AG04450 (cell line): ENCODE data around the gene HS6ST3. TPM values are rescaled to one million over a fixed set of nuclear protein-coding genes. Genes with fewer than 3 reads are reported as not detected.

Experiments
- CTCF ChIA-PET: fragments of 300-600, 350-600 bp; formaldehyde crosslinking; extraction: SDS; loops from one replicate; lab custom pipeline; 2022; ENCODE audit warnings: antibody characterized with exemption, inconsistent platforms; lab: Charles Lee
- POLR2A ChIA-PET: fragments of 350-600 bp; formaldehyde crosslinking; extraction: SDS; loops from one replicate; lab custom pipeline; 2021; ENCODE audit warnings: antibody characterized with exemption, inconsistent platforms; lab: Yijun Ruan, JAX
- DNase-seq: peaks from one replicate; pipeline ENCODE4 v3.0.0-alpha.2; 2011; ENCODE audit warnings: low read depth, low spot score
- H3K27ac ChIP-seq: one replicate; pipeline ENCODE4 v1.5.1; 2012; ENCODE audit warnings: low read depth, low read length, control low read depth
- H3K27me3 ChIP-seq: one replicate; pipeline ENCODE4 v1.6.0; 2012; ENCODE audit warnings: low read length; ENCODE audit not compliant: control insufficient read depth, insufficient read depth
- H3K4me3 ChIP-seq: 2 replicates; pipeline ENCODE4 v1.5.1; 2011; ENCODE audit warnings: mild to moderate bottlenecking, low read depth, low read length, control low read depth
- H3K9me3 ChIP-seq: 2 replicates; pipeline ENCODE4 v1.5.1; 2012; ENCODE audit warnings: low read length; ENCODE audit not compliant: control insufficient read depth, insufficient read depth
- polyA plus RNA-seq: library from polyadenylated mRNA; depleted of rRNA; stranded (reverse); fragments of >200 nt; gene quantifications from 2 replicates; pipeline ENCODE4 v1.2.3, GENCODE V29; 2011
- TF ChIP-seq, protein P1 (sequence below): IDR thresholded peaks from 2 replicates; pipeline ENCODE4 v1.5.1; 2011; ENCODE audit warnings: low read depth, low read length, control low read depth, inconsistent platforms

The HS6ST3 gene
- polyA plus RNA-seq, 1 experiment = not detected

DNA sequence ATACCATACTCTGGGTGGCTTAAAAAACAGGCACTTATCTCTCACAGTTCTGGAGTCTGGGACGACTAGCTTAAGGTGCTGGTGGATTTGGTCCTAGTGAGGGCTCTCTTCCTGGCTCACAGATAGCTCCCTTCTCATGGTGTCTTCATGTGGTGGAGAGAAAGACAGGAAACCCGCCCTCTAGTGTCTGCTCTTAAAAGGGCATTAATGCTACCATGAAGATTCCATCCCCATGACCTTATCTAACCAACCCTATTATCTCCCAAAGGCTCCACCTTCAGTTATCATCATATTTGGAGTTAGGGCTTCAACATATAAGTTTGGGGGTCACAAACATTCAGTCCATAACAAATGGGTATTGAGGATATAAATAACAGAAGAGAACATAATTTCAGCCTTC is 139.4 kb downstream of the HS6ST3 start:
- TF ChIP-seq, protein P1, sequence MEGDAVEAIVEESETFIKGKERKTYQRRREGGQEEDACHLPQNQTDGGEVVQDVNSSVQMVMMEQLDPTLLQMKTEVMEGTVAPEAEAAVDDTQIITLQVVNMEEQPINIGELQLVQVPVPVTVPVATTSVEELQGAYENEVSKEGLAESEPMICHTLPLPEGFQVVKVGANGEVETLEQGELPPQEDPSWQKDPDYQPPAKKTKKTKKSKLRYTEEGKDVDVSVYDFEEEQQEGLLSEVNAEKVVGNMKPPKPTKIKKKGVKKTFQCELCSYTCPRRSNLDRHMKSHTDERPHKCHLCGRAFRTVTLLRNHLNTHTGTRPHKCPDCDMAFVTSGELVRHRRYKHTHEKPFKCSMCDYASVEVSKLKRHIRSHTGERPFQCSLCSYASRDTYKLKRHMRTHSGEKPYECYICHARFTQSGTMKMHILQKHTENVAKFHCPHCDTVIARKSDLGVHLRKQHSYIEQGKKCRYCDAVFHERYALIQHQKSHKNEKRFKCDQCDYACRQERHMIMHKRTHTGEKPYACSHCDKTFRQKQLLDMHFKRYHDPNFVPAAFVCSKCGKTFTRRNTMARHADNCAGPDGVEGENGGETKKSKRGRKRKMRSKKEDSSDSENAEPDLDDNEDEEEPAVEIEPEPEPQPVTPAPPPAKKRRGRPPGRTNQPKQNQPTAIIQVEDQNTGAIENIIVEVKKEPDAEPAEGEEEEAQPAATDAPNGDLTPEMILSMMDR = no peak
- CTCF ChIA-PET = interaction anchor here (0.6 kb wide), 1 partner anchor 12 kb away, joined by 3 read pairs; no protein-coding TSS in a partner anchor
- H3K27me3 ChIP-seq = no peaks in the 10 kb centered on the region
- peaks cover 3% of the 10 kb centered on the region; the same call in 1 of the 2 replicates for H3K9me3 ChIP-seq
- H3K4me3 ChIP-seq = no peak overlapping the region
- DNase-seq = no peak
- no peak overlapping the region for H3K27ac ChIP-seq
- POLR2A ChIA-PET = no interaction called here

DNA sequence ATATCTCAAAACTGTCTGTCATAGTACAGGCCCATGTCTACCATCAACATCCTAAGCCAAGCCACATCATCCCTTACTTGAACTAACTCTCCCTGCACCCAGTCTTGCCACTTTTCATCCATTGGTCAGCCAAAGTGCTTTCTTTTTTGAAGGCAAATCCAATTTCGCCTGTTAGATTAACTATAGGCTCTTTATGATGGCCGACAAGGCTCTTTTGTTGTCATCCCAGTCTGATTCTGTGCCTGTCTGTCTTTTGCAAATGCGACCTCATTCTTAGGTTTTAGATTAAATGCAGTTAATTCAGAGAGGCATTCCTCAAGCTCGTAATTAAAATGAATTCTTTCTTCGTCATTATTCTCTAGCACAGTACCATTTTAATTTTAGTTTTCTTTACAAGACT is 148.3 kb downstream of the HS6ST3 start:
- TF ChIP-seq, protein P1 = no peak
- DNase-seq = no peak
- H3K9me3 ChIP-seq = peaks cover 10% of the 10 kb centered on the region
- ChIA-PET CTCF (no interaction called here), POLR2A (no interaction called here)
- no peaks in the 10 kb centered on the region for H3K27me3 ChIP-seq
- H3K27ac ChIP-seq = no peak overlapping the region
- no peak overlapping the region for H3K4me3 ChIP-seq

DNA sequence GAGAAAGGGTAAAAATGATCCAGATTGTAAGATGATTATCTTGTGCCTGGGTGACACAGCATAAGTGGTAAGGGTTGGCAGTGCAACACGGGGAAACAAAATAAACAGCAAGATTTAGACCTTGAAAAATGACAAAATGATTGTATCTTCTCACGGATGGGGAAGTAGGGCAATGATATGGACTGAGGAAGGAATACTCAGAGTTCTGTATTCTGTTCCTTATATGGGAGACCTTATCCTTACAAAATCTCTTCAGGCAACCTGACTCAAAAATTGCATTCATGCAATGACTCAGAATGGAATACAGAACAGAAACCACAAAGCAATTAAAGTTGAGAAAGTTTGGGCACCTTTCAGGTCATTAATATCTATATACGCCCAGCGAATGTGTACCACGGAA is 149.0 kb downstream of the HS6ST3 start:
- CTCF ChIA-PET = no interaction called here
- H3K27ac ChIP-seq = no peak overlapping the region
- POLR2A ChIA-PET = no interaction called here
- H3K27me3 ChIP-seq = no peaks in the 10 kb centered on the region
- peaks cover 10% of the 10 kb centered on the region for H3K9me3 ChIP-seq
- H3K4me3 ChIP-seq = no peak overlapping the region
- TF ChIP-seq, protein P1 = no peak
- no peak for DNase-seq

DNA sequence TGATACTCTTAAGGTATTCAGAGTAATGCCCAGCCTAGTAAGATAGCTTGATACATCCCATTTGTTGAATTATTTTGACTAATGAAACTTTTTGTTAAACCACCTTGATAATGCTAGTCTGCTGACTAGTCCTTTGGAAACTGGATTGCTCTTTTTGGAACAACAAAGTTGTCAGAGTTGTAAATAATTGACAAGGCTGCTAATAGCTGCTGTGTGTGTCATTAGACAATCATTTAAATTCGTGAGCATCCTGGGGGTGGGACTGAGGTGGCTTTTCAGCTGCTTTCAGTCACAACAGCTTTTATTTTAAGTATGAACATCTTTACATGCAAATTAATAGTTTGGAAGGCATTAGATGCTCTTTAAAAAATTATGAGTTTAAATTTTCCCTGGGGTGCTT is 153.5 kb downstream of the HS6ST3 start:
- Histone ChIP-seq H3K27me3 (no peaks in the 10 kb centered on the region), H3K4me3 (no peak overlapping the region), H3K9me3 (peaks cover 7% of the 10 kb centered on the region), H3K27ac (no peak overlapping the region)
- TF ChIP-seq, protein P1 = no peak
- ChIA-PET POLR2A (no interaction called here), CTCF (no interaction called here)
- no peak for DNase-seq

DNA sequence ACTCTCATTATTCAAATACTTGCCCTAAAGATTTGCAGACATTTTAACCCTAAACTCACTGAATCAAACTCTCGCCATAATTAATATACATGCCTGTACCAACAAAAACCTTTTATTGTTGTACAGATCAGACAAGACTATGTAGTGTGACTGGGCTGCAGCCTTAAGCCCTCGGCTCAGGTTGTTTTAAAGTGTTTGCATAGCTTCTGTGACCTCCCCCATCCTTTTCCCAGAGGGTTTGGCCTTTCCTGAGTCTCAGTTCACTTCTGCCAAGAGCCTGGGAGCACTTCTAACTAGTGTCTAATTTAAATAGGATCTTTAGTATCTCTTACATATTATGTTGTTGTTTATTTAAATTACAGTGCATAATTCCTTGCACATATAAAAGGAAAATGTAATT is 158.2 kb downstream of the HS6ST3 start:
- no peak for DNase-seq
- Histone ChIP-seq H3K4me3 (no peak overlapping the region), H3K27ac (no peak overlapping the region), H3K27me3 (no peaks in the 10 kb centered on the region), H3K9me3 (peaks cover 7% of the 10 kb centered on the region; the same call in 1 of the 2 replicates)
- TF ChIP-seq, protein P1 = no peak
- ChIA-PET POLR2A (no interaction called here), CTCF (no interaction called here)
